Lower leg skin (tissue), 4 donors: ENCODE measurements around the gene MAFB. TPM values are rescaled to one million over a fixed set of nuclear protein-coding genes. Genes with fewer than 3 reads are reported as not detected.

Experiments used
- DNase-seq, 2 donors: peaks; one replicate each; pipeline ENCODE4 v3.0.0-alpha.2; 2019; ENCODE audit warnings: low spot score in 2 of 2
- H3K4me3 ChIP-seq: fragments of 200-600 bp; sonication (generic); 2 replicates; pipeline ENCODE4 v1.5.1; 2017; ENCODE audit warnings: mild to moderate bottlenecking, low read depth; ENCODE audit not compliant: poor library complexity, severe bottlenecking
- POLR2A ChIP-seq, 2 donors: fragments of 450-650 bp; IDR thresholded peaks; one replicate each; pipeline ENCODE4 v1.6.1; 2016 to 2017; ENCODE audit warnings: antibody characterized with exemption in 2 of 2, mild to moderate bottlenecking in 1 of 2, moderate library complexity in 1 of 2
- WGBS, 2 donors: methylation state at CpG; one replicate each; pipeline ENCODE4 v1.1.5; 2018; 5-methylcytosine and 5-hydroxymethylcytosine counted together
- intact Hi-C: fragments of 100-400 bp; cut with DNase I; formaldehyde crosslinking; loops from one replicate; pipeline ENCODE4 v1.15.0; 2023; ENCODE audit warnings: low total_unique reads
- total RNA-seq, 4 donors: library from RNA; depleted of rRNA; stranded (reverse); fragments of >200 nt; gene quantifications; one replicate each; pipeline ENCODE4 v1.1.0, GENCODE V29; 2016
- TF ChIP-seq, protein P1 (sequence below), 3 donors: fragments of 450-650 bp; IDR thresholded peaks; one replicate each; pipeline ENCODE4 v1.5.1; 2016; ENCODE audit warnings: antibody characterized with exemption in 3 of 3, mild to moderate bottlenecking in 3 of 3, moderate library complexity in 2 of 3

The MAFB gene
- total RNA-seq, 4 donors from 2014 or later = 40.4 to 96.8 (median 60.8) TPM

DNA sequence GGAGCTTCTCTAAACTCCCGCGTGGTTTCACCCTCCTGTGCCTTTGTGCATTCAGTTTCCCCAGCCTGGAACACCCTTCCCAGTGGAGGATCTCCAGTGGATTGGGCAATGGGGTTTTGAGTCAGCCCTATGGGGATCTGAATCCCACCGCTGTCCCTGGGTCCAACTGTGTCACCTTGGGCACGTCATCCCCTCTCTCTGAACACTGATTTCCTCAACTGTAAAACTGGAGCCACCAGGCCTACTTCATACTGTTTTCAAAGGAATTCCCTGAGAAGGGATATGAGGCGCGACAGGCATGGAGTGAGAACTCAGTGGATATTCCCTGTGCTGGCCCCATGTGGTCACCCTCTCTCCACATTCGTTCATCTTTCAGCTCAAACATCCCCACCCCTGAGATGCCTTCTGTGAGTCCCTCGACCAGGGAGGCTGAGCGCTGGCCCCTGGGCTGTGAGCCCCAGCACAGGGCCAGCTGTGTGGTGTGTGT lies 25.7 kb downstream of the MAFB start:
- TF ChIP-seq, protein P1, sequence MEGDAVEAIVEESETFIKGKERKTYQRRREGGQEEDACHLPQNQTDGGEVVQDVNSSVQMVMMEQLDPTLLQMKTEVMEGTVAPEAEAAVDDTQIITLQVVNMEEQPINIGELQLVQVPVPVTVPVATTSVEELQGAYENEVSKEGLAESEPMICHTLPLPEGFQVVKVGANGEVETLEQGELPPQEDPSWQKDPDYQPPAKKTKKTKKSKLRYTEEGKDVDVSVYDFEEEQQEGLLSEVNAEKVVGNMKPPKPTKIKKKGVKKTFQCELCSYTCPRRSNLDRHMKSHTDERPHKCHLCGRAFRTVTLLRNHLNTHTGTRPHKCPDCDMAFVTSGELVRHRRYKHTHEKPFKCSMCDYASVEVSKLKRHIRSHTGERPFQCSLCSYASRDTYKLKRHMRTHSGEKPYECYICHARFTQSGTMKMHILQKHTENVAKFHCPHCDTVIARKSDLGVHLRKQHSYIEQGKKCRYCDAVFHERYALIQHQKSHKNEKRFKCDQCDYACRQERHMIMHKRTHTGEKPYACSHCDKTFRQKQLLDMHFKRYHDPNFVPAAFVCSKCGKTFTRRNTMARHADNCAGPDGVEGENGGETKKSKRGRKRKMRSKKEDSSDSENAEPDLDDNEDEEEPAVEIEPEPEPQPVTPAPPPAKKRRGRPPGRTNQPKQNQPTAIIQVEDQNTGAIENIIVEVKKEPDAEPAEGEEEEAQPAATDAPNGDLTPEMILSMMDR (IDR thresholded peaks at IDR 0.05) = no peak
- no peak for TF ChIP-seq POLR2A (IDR thresholded peaks at IDR 0.05)
- DNase-seq = no peak
- H3K4me3 ChIP-seq = no peak overlapping the region
- intact Hi-C loops = no loop called here
- 76 to 84% methylated on average over 9 of the region's 9 CpGs for WGBS, 2 donors

DNA sequence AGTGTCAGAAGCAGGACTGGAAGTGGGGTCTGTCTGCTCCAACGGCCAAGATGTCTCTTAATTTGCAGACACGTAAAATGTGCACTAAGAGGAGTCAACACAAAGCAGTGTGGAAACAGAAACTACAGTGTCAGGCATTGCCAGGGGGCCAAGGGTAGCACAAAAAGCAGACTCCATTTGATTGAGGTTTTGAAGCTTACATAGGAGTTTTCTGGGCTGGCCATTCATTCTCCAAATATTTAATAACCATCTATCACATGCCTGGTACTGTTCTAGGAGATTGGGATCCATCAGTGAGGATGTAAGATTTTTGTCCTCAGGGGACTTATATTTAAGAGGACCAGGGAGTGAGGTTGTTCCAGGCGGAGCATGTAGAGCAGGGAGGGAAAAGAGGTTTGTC lies 29.5 kb downstream of the MAFB start:
- TF ChIP-seq, protein P1 (IDR thresholded peaks at IDR 0.05) = no peak
- no peak for TF ChIP-seq POLR2A (IDR thresholded peaks at IDR 0.05)
- no peak overlapping the region for H3K4me3 ChIP-seq
- intact Hi-C loops = no loop called here
- no peak for DNase-seq
- 93 to 95% methylated on average over 3 of the region's 3 CpGs for WGBS, 2 donors

DNA sequence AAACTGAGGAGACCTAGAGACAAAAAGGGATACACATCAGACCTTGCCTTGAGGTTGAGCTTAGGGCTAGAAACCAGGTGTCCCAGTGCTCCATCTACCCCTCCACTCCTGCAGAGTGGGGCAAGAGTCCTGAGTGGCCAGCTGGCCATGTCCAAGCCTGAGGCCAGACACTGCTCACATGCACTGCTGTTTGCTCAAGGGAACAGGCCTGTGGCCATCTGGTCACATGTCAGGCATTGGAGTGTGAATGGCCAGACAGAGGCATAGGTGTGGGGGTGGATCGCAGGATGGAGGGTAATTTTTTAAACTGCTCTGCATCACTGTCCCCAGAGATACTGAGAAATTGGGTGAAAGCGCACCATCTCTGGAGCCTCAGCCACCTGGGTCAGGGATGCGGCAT lies 30.5 kb downstream of the MAFB start:
- H3K4me3 ChIP-seq = no peak overlapping the region
- TF ChIP-seq, protein P1 (IDR thresholded peaks at IDR 0.05) = no peak
- no peak for TF ChIP-seq POLR2A (IDR thresholded peaks at IDR 0.05)
- no peak for DNase-seq
- intact Hi-C loops = no loop called here
- 90 to 97% methylated on average over 3 of the region's 3 CpGs for WGBS, 2 donors

DNA sequence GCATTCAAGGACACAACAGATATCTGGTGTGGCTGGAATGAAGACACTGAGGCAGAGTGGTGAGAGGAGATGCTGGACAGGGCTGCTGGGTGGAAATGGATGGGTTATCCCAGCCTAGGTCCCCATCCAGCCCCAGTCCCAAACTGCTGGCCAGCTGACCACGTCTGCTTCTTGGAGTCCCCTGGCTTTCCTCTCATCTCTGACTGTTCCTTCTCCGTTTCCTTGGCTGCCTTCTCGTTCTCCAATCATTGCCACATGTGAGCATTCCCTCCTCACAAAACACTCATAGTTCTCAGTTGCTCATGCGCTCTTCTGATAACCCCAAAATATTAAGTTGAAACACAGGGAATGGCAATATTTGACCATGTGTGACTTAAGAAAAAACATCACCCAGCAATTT lies 31.5 kb downstream of the MAFB start:
- no peak overlapping the region for H3K4me3 ChIP-seq
- peak in 1 of 2 donors; percentile 51 for DNase-seq
- intact Hi-C loops = no loop called here
- TF ChIP-seq POLR2A (IDR thresholded peaks at IDR 0.05) = no peak
- TF ChIP-seq, protein P1 (IDR thresholded peaks at IDR 0.05) = no peak
- WGBS, 2 donors = 40 to 65% methylated on average over 4 of the region's 4 CpGs

DNA sequence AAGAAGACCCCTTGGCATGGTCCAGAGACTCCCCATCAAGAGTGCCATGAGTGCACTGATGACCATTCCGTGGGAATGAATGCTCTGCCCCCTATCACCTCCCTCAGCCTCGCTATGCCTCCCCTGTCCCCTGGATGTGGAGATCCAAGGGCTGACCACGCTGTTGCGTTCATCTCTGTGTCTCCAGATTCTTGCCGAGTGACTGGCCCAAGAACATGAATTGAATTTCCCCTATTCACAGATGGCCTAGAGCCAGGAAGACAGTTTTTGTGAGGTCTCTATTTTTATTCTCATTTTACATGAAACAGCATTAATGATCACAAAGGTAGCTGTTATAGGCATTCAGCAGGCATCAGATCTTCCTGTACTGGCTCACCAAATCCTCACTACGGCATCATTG lies 33.6 kb downstream of the MAFB start:
- H3K4me3 ChIP-seq = no peak overlapping the region
- intact Hi-C loops = no loop called here
- TF ChIP-seq POLR2A (IDR thresholded peaks at IDR 0.05) = no peak
- TF ChIP-seq, protein P1 (IDR thresholded peaks at IDR 0.05) = no peak
- no peak for DNase-seq
- 85 to 94% methylated on average over 6 of the region's 6 CpGs for WGBS, 2 donors

DNA sequence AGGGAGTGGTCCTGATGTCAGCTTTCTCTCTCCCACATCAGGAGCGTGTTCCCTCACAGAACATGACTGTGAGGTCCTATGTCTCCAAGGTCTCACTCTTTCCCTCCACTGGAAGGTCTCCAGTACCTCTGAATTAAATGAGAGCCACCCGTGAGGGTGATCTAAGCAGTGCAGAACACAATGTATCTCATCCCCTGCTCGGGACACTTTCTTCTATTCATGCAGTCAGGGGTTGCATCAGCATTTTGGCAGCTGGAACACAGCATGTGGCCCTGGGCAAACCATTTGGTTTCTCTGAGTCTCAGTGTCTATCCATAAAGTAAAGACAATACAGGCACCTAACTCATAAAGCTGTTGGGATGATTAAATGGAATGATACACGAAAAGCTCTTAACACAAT lies 34.2 kb downstream of the MAFB start:
- H3K4me3 ChIP-seq = no peak overlapping the region
- WGBS, 2 donors = 45 to 53% methylated on average over 4 of the region's 4 CpGs
- DNase-seq = peak; percentile 91 to 92
- TF ChIP-seq, protein P1 (IDR thresholded peaks at IDR 0.05) = no peak
- no peak for TF ChIP-seq POLR2A (IDR thresholded peaks at IDR 0.05)
- intact Hi-C loops = no loop called here
